GM21737 (cell line): ENCODE data around the gene SMARCE1.

Source experiments
- ATAC-seq: cut with Tn5 transposase; IDR thresholded peaks from one replicate; pipeline ENCODE4 v1.9.1; 2021; ENCODE audit warnings: mild to moderate bottlenecking, moderate library complexity; ENCODE audit not compliant: unreplicated experiment

SMARCE1 gene

GRCh38 chr17:40613467-40614154, 34.0 kb downstream of the SMARCE1 start:
- ATAC-seq: no peak

- ATAC-seq: no peak
These were observed 34.9 kb downstream of the SMARCE1 start for GRCh38 chr17:40612599-40613244.

GRCh38 chr17:40611840-40612474, 35.7 kb downstream of the SMARCE1 start:
- ATAC-seq: no peak

GRCh38 chr17:40610359-40610758, 37.3 kb downstream of the SMARCE1 start:
- ATAC-seq: no peak

GRCh38 chr17:40608061-40608581, 39.5 kb downstream of the SMARCE1 start:
- no peak for ATAC-seq

GRCh38 chr17:40607641-40608040, 40.0 kb downstream of the SMARCE1 start:
- no peak for ATAC-seq

- no peak for ATAC-seq
These were observed 40.9 kb downstream of the SMARCE1 start for GRCh38 chr17:40606548-40607353.

GRCh38 chr17:40605306-40605705, 42.3 kb downstream of the SMARCE1 start:
- no peak for ATAC-seq

- no peak for ATAC-seq
These were observed 43.1 kb downstream of the SMARCE1 start for GRCh38 chr17:40604327-40605080.

- no peak for ATAC-seq
These were observed 44.9 kb downstream of the SMARCE1 start for GRCh38 chr17:40602445-40603443.

- no peak for ATAC-seq
These were observed 47.1 kb downstream of the SMARCE1 start for GRCh38 chr17:40600486-40601046.

- ATAC-seq: no peak
These were observed 48.2 kb downstream of the SMARCE1 start for GRCh38 chr17:40599468-40599763.

- peak; percentile 56 for ATAC-seq
These were observed 48.8 kb downstream of the SMARCE1 start for GRCh38 chr17:40598619-40599467.

GRCh38 chr17:40598301-40598618, 49.4 kb downstream of the SMARCE1 start:
- ATAC-seq: no peak

- no peak for ATAC-seq
These were observed 49.9 kb downstream of the SMARCE1 start for GRCh38 chr17:40597556-40598300.

GRCh38 chr17:40597156-40597555, 50.5 kb downstream of the SMARCE1 start:
- no peak for ATAC-seq

- ATAC-seq: no peak
These were observed 51.2 kb downstream of the SMARCE1 start for GRCh38 chr17:40596261-40596919.
